ENCODE data around the gene AKT2.
"Not testable (repeated sequence)": the region's sequence is repeated elsewhere in the genome, so short reads cannot be mapped to it uniquely, and the experiment has no call there.

Gene AKT2

DNA sequence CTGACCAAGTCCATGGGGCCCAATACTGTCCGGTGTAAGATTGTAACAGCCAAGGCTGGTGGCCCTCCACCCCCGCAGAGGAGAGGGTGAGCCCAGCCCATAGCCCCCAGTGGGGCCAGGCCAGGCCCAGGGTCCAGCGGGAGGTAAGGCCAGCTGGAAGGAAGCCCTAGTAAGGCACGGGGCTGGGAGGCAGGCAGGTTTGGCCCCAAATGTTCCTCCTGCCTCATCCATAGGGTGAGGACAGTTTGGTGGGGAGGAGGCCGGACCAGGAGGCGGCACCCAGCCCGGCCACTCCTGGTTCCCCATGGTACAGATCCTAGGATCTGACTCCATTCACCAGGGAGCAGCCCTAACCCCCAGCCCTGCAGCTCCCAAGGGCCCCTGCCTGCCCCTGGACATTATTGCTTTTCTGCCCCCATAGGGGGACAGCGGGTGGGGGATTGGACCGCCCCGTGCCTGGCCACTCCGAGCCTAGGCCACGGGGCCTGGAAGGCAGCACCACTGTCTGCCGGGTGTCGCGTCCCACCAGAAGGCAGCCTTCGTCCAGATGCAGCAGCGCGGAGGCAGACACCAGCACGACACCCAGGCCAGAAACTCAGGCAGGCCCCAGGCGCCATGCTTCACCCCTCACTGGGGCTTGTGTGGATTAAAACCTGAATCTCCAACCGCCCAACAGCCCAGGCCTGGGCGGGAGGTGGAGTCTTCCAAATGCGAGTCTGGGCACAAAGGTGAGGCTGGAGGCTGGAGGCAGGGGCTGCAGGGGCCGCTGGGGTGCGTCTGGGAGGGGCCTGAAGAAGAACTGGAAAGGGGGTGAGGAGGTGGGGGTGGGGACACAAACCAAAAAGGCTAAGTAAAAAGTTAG, 52.0 kb downstream of the AKT2 start:
- no peak for DNase-seq

DNA sequence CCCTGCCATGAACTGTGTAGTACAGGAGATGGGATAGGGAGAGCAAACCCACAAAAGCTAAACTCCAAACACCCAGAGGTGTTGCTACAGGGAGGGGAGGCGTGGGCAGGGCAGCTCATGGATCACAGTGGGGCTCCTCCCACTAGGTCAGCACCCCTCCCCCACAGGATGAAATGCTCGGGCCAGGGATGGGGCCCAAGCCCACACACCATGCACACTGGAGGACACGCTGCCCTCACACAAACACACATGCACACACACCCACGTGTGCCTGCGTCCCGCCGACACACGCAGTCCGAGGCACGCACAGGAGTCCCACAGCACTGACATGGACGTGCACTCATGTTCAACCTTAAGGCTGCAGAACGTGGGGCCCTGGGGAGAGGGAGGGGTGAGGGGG, 52.7 kb downstream of the AKT2 start:
- no peak for DNase-seq

DNA sequence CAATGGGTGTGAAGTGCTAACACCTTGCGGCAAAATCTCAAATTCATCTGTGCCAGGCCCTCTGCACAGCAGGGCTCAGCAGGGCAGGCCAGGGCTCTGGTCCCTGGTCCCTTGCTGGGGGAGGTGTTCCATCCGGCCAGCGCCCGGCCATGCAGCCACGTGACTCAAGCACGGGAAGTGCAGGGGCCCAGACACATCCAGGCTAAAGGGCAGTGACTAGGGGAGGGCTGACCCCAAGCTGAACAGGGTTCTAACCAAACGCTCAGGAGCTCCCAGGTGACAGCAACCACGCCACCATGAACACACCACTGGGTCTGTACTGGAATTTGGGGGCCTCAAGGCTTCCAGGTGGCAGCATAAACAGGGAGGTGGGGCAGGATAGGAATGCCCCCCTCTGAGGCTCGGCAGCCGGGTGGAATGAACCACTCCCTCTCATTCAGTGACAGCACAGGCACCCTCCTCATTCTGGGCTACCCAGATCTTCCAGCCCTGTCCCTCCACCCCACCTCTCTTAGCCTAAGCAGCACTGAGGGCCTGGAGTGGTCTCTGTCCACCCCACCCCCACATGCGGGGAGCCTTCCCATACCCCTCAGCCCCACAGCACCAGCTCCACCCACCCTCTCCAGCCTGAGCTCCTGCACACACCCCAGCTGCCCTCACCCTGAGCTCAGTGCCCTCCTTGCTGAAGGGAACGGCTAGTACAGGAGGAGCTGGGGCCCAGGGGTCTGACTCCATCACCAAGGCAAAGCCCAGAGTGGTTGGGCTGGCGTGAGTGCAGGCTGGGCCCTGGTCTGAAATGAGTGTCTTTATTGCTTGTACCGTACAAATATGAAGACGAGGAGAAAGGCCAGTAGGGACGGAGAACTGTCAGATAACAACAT, 53.4 kb downstream of the AKT2 start:
- DNase-seq: no peak

DNA sequence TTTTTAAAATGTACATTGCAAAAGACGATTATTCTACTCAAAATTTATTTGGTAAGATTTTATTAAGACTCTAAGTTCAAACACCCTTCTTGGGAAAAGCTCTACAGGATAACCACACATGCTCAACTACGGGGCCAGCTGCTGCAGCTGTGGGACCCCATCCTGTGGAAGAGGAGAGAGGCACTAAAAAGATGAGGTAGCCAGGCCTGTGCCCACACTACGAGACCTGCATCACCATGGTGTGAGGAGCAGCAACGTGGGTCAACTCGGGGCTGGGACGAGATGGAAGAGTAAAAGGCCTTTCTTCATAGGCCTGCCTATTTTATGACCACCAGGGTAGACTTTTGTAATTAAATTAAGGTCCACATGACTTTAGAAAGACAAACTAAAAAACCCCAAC, 54.1 kb downstream of the AKT2 start:
- DNase-seq: no peak

DNA sequence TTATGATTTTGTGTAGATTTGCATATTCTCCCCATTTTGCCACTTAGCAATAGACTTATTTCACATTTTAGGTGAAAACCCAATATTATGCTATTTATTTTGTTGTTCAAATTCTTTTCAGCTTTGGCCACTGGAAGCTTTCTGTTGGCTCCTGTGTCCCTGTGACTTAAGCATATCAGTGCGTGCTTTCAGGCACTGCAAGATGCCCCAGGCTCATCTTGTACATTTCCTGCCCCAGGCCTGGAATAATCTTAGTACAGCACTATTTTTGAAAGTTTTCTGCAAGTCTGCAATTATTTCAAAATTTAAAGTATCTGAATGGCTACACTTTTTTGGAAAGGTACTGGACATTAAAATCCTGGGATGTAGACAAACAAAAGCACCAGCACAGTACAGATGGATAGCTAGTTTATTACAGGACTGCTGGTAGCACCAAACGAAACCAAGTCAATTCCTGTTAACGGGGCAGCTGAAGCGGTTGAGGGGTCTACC, 55.2 kb downstream of the AKT2 start:
- DNase-seq: no peak

DNA sequence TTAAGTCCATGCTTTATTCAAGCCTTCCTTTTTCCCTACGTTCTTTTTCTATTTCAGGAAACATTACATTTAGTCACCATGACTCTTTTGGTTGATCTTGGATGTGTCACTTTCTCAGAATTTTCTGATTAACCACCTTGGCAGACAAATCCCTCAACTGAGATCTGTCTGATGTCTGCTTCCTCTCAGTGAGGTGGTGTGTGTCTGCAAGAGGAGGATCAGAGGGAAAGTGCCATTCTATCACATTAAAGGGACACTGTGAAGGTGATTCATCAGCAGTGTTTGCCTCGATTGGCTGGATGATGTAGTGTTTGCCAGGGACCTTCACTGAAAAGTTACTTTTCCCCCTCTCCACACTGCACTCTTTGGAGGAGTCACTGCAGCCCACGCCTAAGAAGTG, 55.7 kb downstream of the AKT2 start:
- peak in 1 of 2 experiments; percentile 20 for DNase-seq

DNA sequence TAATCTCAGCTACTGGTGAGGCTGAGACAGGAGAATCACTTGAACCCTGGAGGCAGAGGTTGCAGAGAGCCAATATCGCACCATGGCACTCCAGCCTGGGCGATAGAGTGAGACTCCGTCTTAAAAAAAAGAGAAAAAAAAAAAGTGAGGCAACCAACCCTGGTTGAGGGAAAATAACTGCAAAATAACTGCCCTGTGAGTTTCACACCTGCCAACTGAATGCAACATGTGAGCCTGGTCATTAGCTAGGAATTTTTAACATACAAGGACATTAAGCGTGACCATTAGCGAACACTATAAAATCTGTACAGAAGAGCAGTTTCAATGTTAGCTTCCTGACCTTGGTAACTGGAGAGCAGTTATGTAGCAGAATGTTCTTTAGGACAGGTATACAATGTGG, 56.3 kb downstream of the AKT2 start:
- no peak for DNase-seq

DNA sequence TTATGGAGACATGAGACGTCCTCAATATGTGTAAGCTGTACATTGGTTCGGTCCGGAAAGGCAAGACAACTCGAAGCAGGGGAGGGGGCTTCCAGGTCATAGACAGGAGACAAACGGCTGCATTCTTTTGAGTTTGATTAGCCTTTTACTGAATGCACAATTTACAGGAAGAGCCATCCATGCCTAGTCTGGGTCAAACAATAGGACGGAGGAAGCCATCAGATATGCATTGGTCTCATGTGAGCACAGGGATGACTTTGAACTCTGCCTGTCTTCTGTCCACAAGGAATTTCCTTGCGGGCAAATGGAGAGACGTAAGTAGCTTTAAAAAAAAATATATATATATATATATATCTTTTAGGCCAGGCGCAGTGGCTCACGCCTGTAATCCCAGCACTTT, 56.8 kb downstream of the AKT2 start:
- DNase-seq: no peak

DNA sequence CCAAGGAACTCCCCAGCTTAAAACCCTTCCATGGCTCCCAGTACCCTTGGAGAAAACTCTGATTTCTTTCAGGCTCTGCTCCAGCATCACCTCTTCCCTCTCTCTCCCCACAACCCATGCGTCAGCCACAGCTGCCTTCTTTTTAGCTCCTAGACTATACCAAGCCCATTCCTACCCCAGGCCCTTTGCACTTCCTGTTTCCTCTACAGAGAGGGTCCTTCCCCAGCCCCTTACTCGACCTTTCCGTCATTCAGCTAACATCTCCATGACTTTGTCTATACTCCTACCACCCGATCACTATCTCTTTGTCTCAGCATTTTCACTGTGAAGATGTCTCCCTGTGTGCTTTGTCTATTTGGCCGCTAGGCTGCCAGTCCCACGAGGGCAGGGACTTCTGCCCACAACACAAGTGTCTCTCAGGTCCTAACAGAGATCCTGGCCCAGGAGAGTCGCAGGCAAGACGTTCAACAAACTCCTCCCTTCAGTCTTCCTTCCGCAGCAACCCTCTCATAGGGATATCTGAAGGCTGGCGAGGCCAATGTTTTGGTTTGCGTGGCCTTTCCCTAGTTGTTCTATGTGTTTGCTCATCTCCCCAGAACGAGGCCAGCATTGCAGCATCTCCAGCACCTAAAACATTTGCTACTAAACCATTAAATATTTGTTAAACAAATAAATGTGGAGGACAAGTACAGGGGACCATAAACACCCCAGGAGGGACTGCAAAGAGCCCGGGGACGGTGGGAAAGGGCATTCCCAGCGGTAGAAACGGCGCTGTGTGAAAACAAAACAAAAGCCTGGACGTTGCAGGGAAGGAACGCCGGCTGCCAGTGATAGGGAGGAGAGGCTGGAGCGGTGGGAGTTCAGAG, 59.5 kb downstream of the AKT2 start:
- no peak for DNase-seq

DNA sequence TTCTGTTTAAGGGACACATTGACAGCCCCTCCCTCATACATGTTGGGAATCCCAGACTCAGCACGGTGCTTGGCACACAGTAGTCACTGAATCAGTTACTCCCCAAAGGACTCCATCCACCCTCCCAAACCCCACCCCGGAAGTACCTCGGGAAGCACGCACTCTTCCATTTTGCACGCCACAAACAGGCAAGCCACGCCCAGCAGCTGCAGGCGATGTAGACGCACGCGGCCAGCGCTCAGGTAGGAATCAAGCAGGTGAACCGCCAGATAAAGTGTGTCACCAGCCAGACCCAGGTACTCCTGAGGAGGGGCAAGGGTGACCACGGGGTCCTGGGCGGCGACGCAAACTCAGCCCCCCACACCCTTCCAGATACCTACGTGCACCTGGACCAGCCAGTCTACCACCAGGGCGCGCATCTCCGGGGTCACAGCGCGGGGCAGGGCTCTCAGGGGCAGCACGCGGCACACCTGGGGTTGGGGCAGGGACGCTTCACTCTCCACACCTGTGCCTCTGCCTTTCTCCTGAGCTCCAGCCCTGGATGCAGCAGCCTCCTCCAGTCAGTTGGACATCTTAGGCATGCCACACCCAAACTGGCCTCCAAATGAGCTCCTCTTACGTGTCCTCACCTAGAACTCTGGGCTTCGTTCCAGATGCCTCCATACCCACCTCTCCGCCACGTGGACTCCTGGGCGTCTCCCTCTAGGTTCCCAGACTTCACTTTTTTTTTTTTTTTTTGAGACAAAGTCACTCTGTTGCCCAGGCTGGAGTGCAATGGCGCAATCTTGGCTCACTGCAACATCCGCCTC, 60.6 kb downstream of the AKT2 start:
- DNase-seq: no peak

DNA sequence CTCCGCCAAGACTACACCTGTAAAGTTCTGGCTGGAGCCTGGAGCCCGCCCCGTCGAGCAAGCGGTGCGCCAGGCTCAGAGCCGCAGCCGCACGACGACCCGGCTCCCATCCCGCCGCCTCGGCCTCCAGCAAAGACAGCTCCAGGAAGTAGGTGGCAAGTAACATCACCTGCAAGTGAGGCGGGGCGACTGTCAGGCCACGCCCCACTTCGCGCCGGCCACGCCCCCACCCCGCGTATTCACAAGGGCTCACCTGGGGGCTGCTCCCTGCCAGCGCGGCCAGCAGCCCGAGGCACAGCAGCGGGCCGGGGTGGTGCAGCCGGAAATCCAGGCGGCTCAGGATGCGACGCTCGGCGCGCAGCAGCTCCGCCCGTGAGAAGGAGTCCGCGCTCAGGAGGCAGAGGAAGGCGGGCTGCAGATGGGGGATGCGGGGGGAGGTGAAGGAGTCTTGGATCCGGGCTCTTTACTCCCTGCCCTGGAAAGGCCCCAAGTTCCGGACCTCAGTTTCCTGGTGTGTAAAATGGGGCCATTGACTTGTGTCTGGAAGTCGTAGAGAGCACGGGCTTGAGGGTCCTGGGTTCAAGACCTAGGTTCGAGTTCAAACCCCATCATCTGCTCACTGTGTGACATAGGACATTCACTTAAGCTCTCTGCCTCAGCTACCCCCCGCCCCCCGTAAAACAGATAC, 61.9 kb downstream of the AKT2 start:
- DNase-seq: peak in 1 of 2 experiments; percentile 20

DNA sequence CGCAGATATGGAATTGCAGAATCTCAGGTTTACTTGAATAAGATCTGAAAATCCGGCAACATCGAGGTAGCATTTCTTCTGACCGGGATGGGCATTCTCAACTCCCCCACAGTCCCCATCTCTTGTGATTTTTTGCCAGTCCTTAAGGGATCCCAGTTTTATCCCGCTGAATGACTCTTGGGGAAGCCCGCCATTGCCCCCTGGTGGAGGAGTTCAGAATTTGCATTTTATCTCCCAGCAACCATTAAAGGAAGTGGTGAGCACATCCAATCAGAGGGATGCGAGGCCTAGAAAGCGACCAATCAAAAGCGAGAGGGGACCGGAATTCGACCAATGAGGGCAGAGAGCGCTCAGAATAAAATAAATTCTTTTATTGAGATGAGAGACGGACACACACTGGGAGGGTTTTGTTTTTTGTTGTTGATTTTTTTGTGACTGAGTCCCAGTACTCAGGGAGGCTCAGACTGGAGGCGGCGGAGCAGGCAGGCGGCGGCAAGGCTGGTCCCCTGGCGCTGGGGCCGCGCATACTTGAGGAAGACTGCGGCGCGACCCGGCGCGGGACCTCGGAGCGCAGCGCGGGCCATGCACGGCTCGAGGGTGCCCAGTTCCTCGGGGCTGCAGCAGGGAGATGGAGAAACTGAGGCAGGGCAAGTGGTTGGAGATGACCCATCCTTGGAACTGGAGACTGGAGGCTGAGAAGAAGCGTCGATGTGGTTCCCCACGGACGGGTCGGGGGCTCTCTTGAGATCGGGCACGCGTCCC, 63.1 kb downstream of the AKT2 start:
- DNase-seq: peak; percentile 69 to 79

DNA sequence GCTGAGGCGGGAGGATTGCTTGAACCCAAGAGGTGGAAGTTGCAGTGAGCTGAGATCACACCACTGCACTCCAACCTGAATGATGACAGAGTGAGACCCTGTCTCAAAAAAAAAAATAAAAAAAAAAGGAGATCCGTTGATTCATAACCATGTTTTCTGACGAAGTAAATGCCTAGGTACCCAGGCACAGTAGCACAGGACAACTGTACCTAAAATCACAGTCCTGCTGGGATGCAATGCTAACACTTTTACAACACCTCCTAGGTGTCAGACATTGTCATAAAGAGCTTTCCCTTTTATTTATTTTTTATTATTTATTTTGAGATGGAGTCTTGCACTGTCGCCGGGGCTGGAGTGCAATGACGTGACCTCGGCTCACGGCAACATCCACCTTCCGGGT, 64.5 kb downstream of the AKT2 start:
- DNase-seq: no peak

DNA sequence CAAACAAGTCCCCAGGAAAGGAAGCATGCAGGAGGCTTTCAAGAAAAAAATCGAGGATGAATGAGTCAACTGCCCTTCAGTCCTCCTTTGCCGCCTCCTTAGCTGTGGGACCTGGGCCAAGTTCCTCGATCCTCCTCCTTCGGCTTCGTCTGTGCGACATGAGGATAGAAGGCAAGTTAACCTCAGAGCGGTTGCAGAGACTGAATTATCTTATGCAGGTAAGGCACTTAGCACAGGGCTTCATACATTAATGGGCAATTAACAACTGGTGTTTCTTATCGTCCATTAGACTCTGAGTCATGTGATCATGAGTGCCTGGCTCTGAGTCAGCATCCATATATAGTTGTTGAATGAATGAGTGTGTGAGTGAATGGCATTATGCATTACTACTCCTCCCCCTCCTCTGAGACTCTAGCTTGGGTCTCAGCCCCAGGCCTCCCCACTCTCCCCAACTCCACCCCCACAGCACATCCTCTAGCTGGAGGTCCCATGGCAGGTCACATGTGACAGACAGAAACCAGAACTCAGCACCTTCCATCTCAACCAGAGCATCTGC, 65.3 kb downstream of the AKT2 start:
- DNase-seq: no peak

DNA sequence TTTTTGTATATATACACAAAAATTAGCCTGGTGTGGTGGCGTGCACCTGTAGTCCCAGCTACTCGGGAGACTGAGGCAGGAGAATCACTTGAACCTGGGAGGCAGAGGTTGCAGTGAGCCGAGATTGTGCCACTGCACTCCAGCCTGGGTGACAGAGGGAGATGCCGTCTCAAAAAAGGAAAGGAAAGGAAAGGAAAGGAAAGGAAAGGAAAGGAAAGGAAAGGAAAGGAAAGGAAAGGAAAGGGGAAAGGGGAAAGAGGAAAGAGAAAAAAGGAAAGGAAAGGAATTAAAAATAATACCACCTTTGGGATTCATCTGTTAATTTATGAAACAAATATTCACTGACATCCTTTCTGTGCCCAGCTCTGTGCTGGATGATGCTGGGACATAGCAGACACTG, 66.1 kb downstream of the AKT2 start:
- not testable (repeated sequence) for DNase-seq

DNA sequence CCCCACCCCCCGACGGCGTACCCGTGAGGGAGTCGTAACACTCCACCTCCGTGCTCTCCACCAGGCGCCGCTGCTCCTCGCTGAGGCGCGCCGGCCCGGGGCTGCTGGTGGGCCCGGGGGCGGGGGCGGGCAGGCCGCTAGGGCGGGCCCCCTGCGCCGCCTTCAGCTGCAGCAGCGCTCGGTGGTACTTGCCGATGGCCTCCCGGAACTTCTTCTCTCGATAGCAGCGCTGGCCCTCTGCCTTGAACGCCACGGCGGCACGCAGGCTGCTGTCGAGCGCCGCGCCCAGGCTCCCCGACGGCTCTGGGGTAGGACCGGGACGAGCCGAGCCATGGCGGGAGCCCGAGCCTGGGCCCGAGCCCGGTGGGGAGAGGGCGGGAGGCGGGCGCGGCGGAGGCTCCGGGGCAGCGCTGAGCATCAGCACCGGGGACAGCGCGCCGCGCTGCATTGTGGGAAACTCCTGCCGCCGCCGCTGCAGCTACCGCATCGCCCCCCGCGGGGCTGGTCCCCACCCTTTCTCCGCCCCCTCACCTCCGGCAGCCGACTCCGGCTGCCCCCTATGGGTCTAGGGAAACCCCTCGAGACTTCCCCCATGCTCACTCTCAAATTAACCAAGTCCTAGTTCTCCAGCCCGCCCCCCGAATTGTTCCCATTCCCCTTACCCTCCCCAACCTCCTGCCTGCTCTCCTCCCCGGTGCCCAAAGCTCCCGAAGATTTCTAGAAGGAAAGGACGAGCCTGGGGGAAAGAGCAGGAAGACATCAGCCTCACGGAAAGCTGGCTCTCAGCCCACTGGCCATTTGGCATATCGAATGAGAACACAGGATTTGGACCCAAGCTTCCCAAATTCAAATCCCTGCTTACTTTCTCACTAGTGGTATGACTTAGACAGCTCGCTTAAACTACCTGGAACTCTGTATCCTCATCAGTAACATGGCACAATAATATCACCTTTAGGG, 66.9 kb downstream of the AKT2 start, which contains the start of gene TTC9B:
Gene TTC9B (minus strand): TSS at position 451 of the 957 bp plus-strand sequence. CDS start 3 bp downstream, at position 448.
- DNase-seq: peak; percentile 37 to 51

DNA sequence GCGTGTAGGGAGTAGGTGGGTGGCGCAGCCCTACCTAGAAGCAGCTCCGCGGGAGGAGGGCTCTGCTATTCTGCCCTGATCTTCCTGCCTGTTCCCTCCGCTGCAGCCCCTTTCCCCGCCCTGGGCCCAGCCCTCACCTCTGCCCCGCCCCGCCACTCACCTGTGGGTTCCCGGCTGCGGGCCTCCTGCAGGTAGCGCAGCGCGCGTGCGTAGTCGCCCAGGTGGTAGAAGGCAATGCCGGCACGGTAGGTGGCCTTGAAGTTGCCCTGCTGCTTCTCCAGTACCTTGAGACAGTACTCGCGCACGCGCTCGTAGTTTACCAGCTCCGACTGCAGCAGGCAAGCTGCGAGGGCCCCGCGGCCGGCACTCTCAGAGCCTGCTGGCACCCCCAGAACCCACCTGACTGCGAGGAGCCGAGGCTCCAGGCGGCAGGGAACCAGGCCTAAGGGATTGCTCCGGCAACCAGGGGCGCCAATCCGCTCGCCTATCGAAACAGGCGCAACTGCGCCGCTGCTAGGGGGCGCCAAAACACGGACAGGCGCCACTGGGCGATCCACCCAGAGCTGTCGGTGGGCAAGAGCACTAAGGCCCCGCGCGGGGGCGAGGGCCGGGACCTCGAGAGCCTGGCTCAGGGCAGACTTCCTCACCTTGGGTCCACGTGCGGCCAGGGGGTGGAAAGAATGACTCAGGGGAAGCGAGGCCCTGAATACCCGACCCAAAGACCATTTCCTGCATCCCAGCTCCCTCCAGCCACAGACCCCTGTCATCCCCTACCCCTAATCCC, 67.9 kb downstream of the AKT2 start:
- DNase-seq: peak in 1 of 2 experiments; percentile 25

DNA sequence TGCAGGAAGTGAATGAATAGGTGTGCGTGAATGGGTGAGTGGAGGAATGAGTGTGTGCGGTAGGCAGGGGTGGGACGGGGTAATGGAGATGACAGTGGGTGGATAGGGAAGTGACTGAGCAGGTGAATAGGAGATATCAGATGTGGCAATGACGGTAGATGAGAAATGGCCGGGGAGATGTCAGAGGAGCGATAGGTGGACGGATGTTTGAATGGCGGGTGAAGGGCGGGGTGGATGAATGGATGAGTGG, 68.4 kb downstream of the AKT2 start:
- peak in 1 of 2 experiments; percentile 23 for DNase-seq

All from activated CD4-positive, alpha-beta T cell treated with anti-CD3 and anti-CD28 coated beads, Interleukin-2, amount 50 U/mL, for 48 hours (primary cell).